ENCODE results near the gene HLF. TPM values are rescaled to one million over a fixed set of nuclear protein-coding genes. Genes with fewer than 3 reads are reported as not detected.

Gene HLF
- total RNA-seq, 1 donor from 2014 or later: 0.69 TPM

DNA sequence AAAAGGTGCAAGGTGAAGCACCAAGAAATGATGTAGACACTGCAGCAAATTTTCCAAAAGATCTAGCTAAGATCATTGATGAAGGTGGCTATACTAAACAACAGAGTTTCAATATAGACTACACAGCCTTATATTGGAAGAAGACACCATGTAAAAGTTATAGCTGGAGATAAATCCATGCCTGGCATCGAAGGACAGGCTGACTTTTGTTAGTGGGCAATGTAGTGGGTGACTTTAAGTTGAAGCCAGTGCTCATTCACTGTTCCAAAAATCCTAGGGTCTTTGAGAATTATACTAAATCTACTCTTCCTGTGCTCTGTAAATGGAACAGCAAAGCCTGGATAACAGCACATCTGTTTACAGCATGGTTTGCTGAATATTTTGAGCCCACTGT lies 26.4 kb downstream of the HLF start:
- POLR2A ChIA-PET: no interaction called here
- intact Hi-C loops (cut with micrococcal nuclease): no loop called here

GRCh38 chr17:55292094-55292493 lies 27.3 kb downstream of the HLF start:
- peaks cover 7% of the 10 kb centered on the region for H3K27me3 Mint-ChIP-seq
- no peak overlapping the region for H3K27ac Mint-ChIP-seq
- POLR2A ChIA-PET: no interaction called here
- ATAC-seq (ENCODE audit: low read depth) (no peak), DNase-seq (no peak)
- H3K4me1 Mint-ChIP-seq: peaks cover 22% of the 10 kb centered on the region
- H3K9me3 Mint-ChIP-seq: no peaks in the 10 kb centered on the region
- H3K4me3 Mint-ChIP-seq: no peak overlapping the region
- no peak for TF ChIP-seq CTCF (IDR thresholded peaks at IDR 0.05)
- H3K36me3 Mint-ChIP-seq (ENCODE audit: low read depth): no peaks in the 10 kb centered on the region
- CTCF ChIA-PET: interaction anchor here (3.2 kb wide), 1 partner anchor 299 kb away, joined by 42 read pairs; no protein-coding TSS in a partner anchor
- intact Hi-C loops (cut with micrococcal nuclease): no loop called here

More for the DNA sequence above, 26.4 kb downstream of the HLF start:
- CTCF ChIA-PET: interaction anchor here (1.1 kb wide), 1 partner anchor 299 kb away, joined by 5 read pairs; no protein-coding TSS in a partner anchor
- no peak overlapping the region for H3K27ac Mint-ChIP-seq
- peaks cover 7% of the 10 kb centered on the region for H3K27me3 Mint-ChIP-seq
- no peaks in the 10 kb centered on the region for H3K36me3 Mint-ChIP-seq (ENCODE audit: low read depth)
- H3K4me3 Mint-ChIP-seq: no peak overlapping the region
- no peak for DNase-seq
- H3K4me1 Mint-ChIP-seq: peaks cover 22% of the 10 kb centered on the region
- TF ChIP-seq CTCF (IDR thresholded peaks at IDR 0.05): no peak
- no peaks in the 10 kb centered on the region for H3K9me3 Mint-ChIP-seq
- ATAC-seq (ENCODE audit: low read depth): no peak

- H3K27ac Mint-ChIP-seq: no peak overlapping the region
- intact Hi-C loops (cut with micrococcal nuclease): no loop called here
- peaks cover 7% of the 10 kb centered on the region for H3K27me3 Mint-ChIP-seq
- peaks cover 22% of the 10 kb centered on the region for H3K4me1 Mint-ChIP-seq
- H3K9me3 Mint-ChIP-seq: no peaks in the 10 kb centered on the region
- no peak for DNase-seq
- ChIA-PET CTCF (interaction anchor here (0.7 to 3.2 kb wide), 9 partner anchors 9 to 306 kb away, joined by 3 to 42 read pairs (median 4); no protein-coding TSS in a partner anchor), POLR2A (no interaction called here)
- no peak for ATAC-seq (ENCODE audit: low read depth)
- peak overlapping the region; percentile 17 for H3K4me3 Mint-ChIP-seq
- TF ChIP-seq CTCF (IDR thresholded peaks at IDR 0.05): no peak
- no peaks in the 10 kb centered on the region for H3K36me3 Mint-ChIP-seq (ENCODE audit: low read depth)
Measured at GRCh38 chr17:55294042-55294751, 29.4 kb downstream of the HLF start.

GRCh38 chr17:55295411-55296170 lies 30.8 kb downstream of the HLF start:
- H3K36me3 Mint-ChIP-seq (ENCODE audit: low read depth): no peaks in the 10 kb centered on the region
- ATAC-seq (ENCODE audit: low read depth): peak; percentile 79
- CTCF ChIA-PET: interaction anchor here (0.9 to 3.2 kb wide), 10 partner anchors 11 to 308 kb away, joined by 3 to 58 read pairs (median 5); no protein-coding TSS in a partner anchor

More at GRCh38 chr17:55295411-55296170, 30.8 kb downstream of the HLF start:
- Mint-ChIP-seq H3K4me1 (peaks cover 22% of the 10 kb centered on the region), H3K27me3 (peaks cover 4% of the 10 kb centered on the region), H3K9me3 (no peaks in the 10 kb centered on the region), H3K4me3 (no peak overlapping the region), H3K27ac (no peak overlapping the region)
- TF ChIP-seq CTCF (IDR thresholded peaks at IDR 0.05): no peak
- peak; percentile 31 for DNase-seq
- POLR2A ChIA-PET: interaction anchor here (0.6 kb wide), 1 partner anchor 30 kb away, joined by 3 read pairs; no protein-coding TSS in a partner anchor
- intact Hi-C loops (cut with micrococcal nuclease): loop anchor here (1.0 to 2.0 kb wide), 4 partner anchors 61 to 302 kb away; no protein-coding TSS in a partner anchor
